ENCODE data around the gene RAB11A.

RAB11A gene

DNA sequence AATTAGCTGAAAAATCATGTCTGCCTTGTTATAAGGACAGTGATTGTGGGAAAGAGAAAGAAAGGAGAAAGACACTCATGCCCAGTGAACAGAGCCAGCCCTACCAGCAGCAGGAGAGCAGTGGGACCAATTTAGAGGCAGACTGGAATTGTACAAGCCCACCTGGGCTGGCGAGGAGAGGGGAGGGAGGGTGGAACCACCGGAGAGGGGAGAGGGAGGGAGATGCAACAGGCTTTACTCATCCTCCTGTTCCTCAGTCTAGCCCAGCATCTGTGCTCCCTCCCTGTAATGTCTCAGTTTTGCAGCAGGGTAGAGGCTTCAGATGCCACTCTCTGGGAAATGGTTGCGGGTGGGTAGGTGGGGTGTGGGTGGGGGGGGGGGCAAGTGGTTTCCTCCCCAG, 54.7 kb downstream of the RAB11A start:
- no peak overlapping the region for H3K4me3 ChIP-seq (ENCODE audit: low read depth in 1 of 2, low read length in 1 of 2)
- no peak overlapping the region for H3K27ac ChIP-seq
- H3K4me1 ChIP-seq (ENCODE audit: control insufficient read depth in 1 of 2, insufficient read depth in 1 of 2, low read depth in 1 of 2, low read length in 1 of 2) = no peaks in the 10 kb centered on the region
- H3K27me3 ChIP-seq = no peaks in the 10 kb centered on the region
- TF ChIP-seq CTCF (IDR thresholded peaks at IDR 0.05) = no peak
- H3K36me3 ChIP-seq = no peaks in the 10 kb centered on the region
- H3K9me3 ChIP-seq = no peaks in the 10 kb centered on the region

DNA sequence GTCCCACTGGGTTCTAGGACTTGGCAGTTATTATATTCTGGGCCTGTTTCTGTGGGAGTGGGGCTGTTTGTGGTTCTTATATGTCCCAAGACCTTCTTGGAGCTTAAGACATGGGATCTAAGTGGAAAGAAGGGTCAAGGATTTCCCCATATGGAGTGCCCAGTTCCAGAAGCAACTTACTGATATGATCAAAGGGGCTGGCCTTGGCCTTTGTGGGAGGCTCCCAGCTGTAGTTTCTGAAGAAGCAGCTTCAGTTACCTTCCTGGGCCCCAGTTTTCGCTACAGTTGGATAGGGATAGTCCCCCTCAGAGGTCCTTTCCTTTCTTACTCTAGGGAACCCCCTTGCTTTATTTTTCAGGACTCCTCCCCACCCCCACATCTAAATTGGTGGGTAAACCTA, 56.0 kb downstream of the RAB11A start:
- Histone ChIP-seq H3K4me1 (ENCODE audit: control insufficient read depth in 1 of 2, insufficient read depth in 1 of 2, low read depth in 1 of 2, low read length in 1 of 2) (no peaks in the 10 kb centered on the region), H3K9me3 (no peaks in the 10 kb centered on the region)
- TF ChIP-seq CTCF (IDR thresholded peaks at IDR 0.05) = no peak

GRCh38 chr15:65926459-65926858, 57.2 kb downstream of the RAB11A start:
- Histone ChIP-seq H3K4me1 (ENCODE audit: control insufficient read depth in 1 of 2, insufficient read depth in 1 of 2, low read depth in 1 of 2, low read length in 1 of 2) (no peaks in the 10 kb centered on the region), H3K27me3 (no peaks in the 10 kb centered on the region), H3K36me3 (no peaks in the 10 kb centered on the region), H3K9me3 (no peaks in the 10 kb centered on the region), H3K27ac (no peak overlapping the region), H3K4me3 (ENCODE audit: low read depth in 1 of 2, low read length in 1 of 2) (no peak overlapping the region)
- no peak for TF ChIP-seq CTCF (IDR thresholded peaks at IDR 0.05)

More for the DNA sequence above, 56.0 kb downstream of the RAB11A start:
- Histone ChIP-seq H3K4me3 (ENCODE audit: low read depth in 1 of 2, low read length in 1 of 2) (no peak overlapping the region), H3K36me3 (no peaks in the 10 kb centered on the region), H3K27me3 (no peaks in the 10 kb centered on the region), H3K27ac (no peak overlapping the region)

DNA sequence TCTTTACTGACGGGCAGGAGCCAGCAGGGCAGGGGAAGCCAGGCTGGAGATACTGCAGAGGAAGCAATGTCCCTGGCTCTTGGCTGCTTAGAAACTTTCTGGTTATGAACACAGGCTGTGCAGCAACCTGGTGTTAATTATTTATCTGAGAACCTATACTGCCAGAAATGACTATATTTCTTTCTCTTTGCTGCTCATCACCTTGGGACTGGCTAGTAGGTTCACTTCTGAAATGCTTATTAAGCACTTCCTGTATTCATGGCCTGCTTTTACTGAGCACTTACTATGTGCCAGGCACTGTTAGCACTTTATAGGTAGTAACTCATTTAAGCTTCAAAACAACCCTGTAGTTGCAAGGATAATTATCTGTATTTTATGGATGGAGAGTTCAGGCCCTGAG, 57.6 kb downstream of the RAB11A start:
- H3K36me3 ChIP-seq = no peaks in the 10 kb centered on the region
- H3K9me3 ChIP-seq = no peaks in the 10 kb centered on the region
- H3K27me3 ChIP-seq = no peaks in the 10 kb centered on the region
- no peak overlapping the region for H3K27ac ChIP-seq
- TF ChIP-seq CTCF (IDR thresholded peaks at IDR 0.05) = no peak
- H3K4me3 ChIP-seq (ENCODE audit: low read depth in 1 of 2, low read length in 1 of 2) = no peak overlapping the region
- H3K4me1 ChIP-seq (ENCODE audit: control insufficient read depth in 1 of 2, insufficient read depth in 1 of 2, low read depth in 1 of 2, low read length in 1 of 2) = no peaks in the 10 kb centered on the region

DNA sequence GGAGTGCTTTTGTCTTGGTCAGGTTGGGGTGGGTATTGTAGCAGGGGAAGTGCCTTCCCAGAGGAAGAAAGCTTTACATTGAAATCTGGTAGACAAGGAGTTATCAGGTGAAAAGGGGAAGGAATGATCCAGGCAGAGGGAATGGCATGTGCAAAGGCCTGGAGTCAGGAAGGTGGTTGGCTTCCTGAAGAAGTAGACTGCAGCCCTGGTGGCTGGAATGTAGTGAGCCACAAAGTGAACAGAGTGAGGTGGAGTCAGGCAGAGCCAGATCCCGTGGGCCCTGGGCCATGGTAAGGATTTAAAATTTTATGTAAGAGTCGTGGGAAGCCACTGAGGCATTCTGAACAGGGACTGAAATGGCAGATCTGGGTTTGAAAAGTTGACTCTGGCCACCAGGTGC, 58.3 kb downstream of the RAB11A start:
- Histone ChIP-seq H3K27ac (no peak overlapping the region), H3K4me1 (ENCODE audit: control insufficient read depth in 1 of 2, insufficient read depth in 1 of 2, low read depth in 1 of 2, low read length in 1 of 2) (no peaks in the 10 kb centered on the region), H3K36me3 (no peaks in the 10 kb centered on the region), H3K9me3 (no peaks in the 10 kb centered on the region), H3K4me3 (ENCODE audit: low read depth in 1 of 2, low read length in 1 of 2) (no peak overlapping the region), H3K27me3 (peaks cover 2% of the 10 kb centered on the region)
- no peak for TF ChIP-seq CTCF (IDR thresholded peaks at IDR 0.05)

DNA sequence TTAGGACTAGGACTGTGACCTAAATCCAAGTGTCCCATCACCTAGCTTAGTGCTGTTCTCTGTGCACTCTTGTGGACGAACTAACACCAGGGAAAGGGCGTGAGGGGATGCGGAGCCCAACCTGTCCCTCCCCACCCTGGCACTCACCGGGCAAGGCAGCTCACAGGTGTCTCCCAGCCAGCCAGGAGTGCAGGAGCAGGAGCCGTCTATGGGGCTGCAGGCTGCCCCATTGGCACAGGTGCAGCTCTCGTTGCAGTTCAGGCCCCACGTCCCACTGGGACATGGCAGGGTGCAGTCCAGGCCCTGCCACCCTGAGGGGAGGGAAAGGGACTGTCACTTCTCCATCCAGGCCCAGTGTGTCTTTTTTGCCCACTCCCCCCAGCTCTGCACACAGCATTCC, 60.3 kb downstream of the RAB11A start:
- TF ChIP-seq CTCF (IDR thresholded peaks at IDR 0.05) = no peak
- Histone ChIP-seq H3K36me3 (no peaks in the 10 kb centered on the region), H3K9me3 (no peaks in the 10 kb centered on the region), H3K27me3 (peaks cover 11% of the 10 kb centered on the region), H3K4me1 (ENCODE audit: control insufficient read depth in 1 of 2, insufficient read depth in 1 of 2, low read depth in 1 of 2, low read length in 1 of 2) (no peaks in the 10 kb centered on the region), H3K4me3 (ENCODE audit: low read depth in 1 of 2, low read length in 1 of 2) (no peak overlapping the region), H3K27ac (no peak overlapping the region)
